K562 (cell line): ENCODE measurements around the gene LMTK2.

Experiments
- CBX5 ChIP-seq: IDR thresholded peaks from 2 replicates; pipeline ENCODE4 v1.6.1; 2014; ENCODE audit warnings: low read depth, borderline replicate concordance
- KAT7 ChIP-seq: sonication (generic); formaldehyde crosslinking; IDR thresholded peaks from 2 replicates; pipeline ENCODE4 v1.8.0; 2022; ENCODE audit warnings: missing genetic modification reagents, mild to moderate bottlenecking, borderline replicate concordance
- ZNF184 ChIP-seq: sonication (generic); formaldehyde crosslinking; IDR thresholded peaks from 2 replicates; pipeline ENCODE4 v1.5.0; 2020; ENCODE audit warnings: missing genetic modification reagents

DNA sequence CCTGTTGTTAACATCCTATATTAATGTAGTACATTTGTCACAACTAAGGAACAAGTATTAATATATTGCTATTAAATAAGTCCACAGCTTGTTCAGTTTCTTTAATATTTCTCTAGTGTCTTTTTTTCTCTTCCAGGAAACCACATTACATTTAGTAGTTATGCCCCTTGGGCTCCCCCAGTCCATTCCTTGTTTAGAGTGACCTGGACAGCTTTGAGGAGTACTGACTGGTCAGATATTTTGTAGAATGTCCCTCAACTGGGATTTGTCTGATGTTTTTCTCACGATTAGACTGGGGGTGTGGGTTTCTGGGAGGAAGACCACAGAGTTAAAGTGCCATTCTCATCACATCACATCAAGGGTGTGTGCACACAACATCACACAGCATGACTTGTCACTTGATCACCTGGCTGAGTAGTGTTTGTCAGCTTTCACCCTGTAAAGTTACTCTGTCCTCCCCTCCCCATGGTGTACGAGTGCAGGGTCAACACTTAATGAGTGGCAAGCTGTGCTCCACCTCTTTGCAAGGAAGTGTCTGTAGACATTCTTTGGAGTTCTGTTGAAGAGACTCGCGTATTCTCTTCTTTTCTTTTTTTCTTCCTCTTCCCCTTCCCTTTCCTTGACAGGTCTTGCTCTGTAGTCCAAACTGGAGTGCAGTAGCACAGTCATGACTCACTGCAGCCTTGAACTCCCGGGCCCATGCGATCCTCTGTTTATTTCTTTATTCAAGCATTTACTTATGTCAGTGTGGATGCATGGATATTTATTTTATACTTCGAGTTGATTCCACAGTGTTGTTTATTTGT lies 10.2 kb downstream of the LMTK2 start:
- TF ChIP-seq KAT7 (no peak), CBX5 (no peak), ZNF184 (CRISPR knock-in tag) (no peak)
